Measurements from ENCODE around the gene PPP2R2B. TPM values are rescaled to one million over a fixed set of nuclear protein-coding genes. Genes with fewer than 3 reads are reported as not detected.

The PPP2R2B gene
- polyA plus RNA-seq, 1 experiment, result 0.58 TPM

DNA sequence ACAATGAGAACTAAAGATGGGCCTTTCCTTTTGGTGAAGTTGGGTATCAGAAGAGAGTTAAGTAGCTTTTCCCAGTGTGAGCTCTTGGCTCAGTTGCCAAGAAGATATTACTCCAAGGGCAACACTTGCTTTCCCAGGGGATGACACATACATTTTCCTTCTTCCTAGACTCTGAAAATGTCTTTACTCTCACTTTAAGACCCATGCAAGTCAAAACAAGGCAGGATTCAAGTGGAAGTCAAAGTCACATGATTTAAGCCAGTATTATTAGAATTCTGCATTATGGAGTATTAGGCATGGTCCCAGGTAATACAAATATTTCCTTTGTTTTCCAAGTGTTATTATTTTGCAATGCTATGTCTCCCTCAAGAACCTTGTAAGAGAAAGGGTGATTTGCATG, 175.1 kb downstream of the PPP2R2B start:
- ChIA-PET POLR2A (no interaction called here), CTCF (no interaction called here)
- Histone ChIP-seq H3K27me3 (ENCODE audit: control insufficient read depth, insufficient read depth, low read length) (no peaks in the 10 kb centered on the region), H3K36me3 (ENCODE audit: control insufficient read depth, insufficient read depth, low read length) (no peaks in the 10 kb centered on the region), H3K4me3 (ENCODE audit: low read depth, low read length) (no peak overlapping the region)
- no peak for DNase-seq (ENCODE audit: low read depth)
- TF ChIP-seq, protein P1, sequence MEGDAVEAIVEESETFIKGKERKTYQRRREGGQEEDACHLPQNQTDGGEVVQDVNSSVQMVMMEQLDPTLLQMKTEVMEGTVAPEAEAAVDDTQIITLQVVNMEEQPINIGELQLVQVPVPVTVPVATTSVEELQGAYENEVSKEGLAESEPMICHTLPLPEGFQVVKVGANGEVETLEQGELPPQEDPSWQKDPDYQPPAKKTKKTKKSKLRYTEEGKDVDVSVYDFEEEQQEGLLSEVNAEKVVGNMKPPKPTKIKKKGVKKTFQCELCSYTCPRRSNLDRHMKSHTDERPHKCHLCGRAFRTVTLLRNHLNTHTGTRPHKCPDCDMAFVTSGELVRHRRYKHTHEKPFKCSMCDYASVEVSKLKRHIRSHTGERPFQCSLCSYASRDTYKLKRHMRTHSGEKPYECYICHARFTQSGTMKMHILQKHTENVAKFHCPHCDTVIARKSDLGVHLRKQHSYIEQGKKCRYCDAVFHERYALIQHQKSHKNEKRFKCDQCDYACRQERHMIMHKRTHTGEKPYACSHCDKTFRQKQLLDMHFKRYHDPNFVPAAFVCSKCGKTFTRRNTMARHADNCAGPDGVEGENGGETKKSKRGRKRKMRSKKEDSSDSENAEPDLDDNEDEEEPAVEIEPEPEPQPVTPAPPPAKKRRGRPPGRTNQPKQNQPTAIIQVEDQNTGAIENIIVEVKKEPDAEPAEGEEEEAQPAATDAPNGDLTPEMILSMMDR (IDR thresholded peaks at IDR 0.05; ENCODE audit: insufficient read depth, low read depth, low read length), result no peak

DNA sequence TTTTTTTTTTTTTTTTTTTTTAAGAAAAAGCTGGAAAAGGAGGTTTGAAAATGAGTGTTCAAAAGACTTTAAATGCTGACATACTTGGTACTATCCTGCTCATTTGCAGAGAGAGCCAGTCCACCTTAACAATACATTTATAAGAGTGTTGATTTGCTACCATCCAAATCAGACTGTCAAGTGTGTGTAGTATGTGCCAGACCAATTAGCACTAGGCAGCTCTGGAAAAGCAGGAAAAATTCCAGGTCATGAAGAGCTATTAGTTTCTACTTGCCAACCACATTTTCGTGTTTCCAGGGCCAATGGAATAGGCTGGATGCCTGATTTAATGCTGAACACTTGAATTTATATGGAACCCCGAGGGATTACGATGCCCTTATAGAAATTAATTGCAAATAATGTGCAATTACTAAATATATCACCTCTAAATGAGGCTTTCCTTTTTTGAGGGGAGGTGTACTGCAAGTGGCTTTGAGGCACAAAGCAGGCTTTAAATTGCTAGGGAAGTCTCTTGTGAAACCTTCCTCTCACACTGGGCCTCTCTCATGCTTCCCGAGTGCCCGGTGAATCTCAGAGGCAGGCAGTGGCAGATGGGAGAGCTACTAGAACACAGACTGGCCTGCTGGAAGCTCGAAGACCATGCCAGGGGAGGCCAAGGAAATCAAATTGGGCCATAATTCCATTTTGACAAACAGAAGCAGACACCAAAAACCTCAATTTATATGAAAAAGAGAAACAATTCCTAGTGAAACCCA, 178.7 kb downstream of the PPP2R2B start:
- H3K36me3 ChIP-seq (ENCODE audit: control insufficient read depth, insufficient read depth, low read length), result no peaks in the 10 kb centered on the region
- TF ChIP-seq, protein P1 (IDR thresholded peaks at IDR 0.05; ENCODE audit: insufficient read depth, low read depth, low read length), result no peak
- no peak for DNase-seq (ENCODE audit: low read depth)
- no peak overlapping the region for H3K4me3 ChIP-seq (ENCODE audit: low read depth, low read length)
- H3K27me3 ChIP-seq (ENCODE audit: control insufficient read depth, insufficient read depth, low read length), result no peaks in the 10 kb centered on the region
- CTCF ChIA-PET, result no interaction called here
- POLR2A ChIA-PET, result no interaction called here

DNA sequence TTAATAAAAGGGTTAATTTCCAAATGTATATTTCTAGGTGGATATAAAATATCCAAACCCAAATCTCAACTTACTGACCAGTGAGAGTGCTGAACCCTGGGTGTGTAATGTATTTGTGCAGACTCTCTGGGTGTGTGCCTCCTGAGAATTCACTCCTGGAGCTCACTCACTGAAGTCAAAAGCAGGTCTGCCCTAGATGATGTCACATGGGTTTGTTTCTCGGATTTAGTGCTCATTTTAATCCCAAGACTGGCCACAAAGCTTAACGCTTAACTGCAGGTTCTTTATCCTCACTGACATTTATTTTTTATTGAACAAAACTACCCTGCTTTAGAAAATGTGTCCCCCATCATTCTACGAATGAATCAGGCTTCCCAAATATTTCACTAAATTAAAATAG, 179.4 kb downstream of the PPP2R2B start:
- Histone ChIP-seq H3K36me3 (ENCODE audit: control insufficient read depth, insufficient read depth, low read length) (no peaks in the 10 kb centered on the region), H3K27me3 (ENCODE audit: control insufficient read depth, insufficient read depth, low read length) (no peaks in the 10 kb centered on the region), H3K4me3 (ENCODE audit: low read depth, low read length) (no peak overlapping the region)
- no peak for DNase-seq (ENCODE audit: low read depth)
- ChIA-PET POLR2A (no interaction called here), CTCF (no interaction called here)
- TF ChIP-seq, protein P1 (IDR thresholded peaks at IDR 0.05; ENCODE audit: insufficient read depth, low read depth, low read length), result no peak

DNA sequence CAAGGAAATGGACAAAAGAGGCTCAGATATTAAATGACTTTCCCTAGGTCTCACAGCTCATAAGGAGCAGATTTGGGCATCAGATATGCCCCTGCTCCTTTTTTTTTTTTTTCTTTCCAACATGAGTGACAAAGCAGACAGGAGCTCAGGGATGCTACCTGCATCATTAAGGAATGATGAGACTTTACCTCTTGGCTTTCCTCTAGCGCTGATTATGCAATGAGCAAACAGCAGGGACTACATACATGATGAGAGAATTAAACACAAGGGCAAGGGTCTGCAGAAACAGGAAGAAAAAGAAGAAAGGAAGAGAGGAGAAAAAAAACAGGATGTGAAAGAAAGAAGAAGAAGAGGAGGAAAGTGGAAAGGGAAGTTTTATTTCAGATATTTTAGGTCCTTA, 179.9 kb downstream of the PPP2R2B start:
- ChIA-PET POLR2A (no interaction called here), CTCF (no interaction called here)
- TF ChIP-seq, protein P1 (IDR thresholded peaks at IDR 0.05; ENCODE audit: insufficient read depth, low read depth, low read length), result no peak
- Histone ChIP-seq H3K4me3 (ENCODE audit: low read depth, low read length) (no peak overlapping the region), H3K27me3 (ENCODE audit: control insufficient read depth, insufficient read depth, low read length) (no peaks in the 10 kb centered on the region), H3K36me3 (ENCODE audit: control insufficient read depth, insufficient read depth, low read length) (no peaks in the 10 kb centered on the region)
- no peak for DNase-seq (ENCODE audit: low read depth)

DNA sequence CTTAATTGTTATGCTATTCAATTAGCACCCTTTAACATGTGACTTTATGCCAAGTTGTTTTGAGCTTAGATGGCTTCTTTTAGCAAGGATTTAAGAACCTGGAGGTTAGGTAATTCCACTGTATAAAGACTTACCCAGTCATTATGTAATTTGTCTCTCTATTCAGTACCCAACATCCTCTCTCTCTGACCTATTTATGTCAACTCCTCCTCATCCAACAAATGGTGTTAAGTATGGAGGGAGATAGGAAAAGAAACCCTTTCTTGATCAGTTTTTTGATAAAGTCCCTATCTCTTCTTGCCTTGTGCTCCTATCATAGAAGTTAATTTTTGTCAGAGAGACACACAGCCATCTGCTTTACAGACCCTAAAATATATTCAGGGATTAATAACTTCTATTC, 181.3 kb downstream of the PPP2R2B start:
- POLR2A ChIA-PET, result no interaction called here
- DNase-seq (ENCODE audit: low read depth), result no peak
- CTCF ChIA-PET, result no interaction called here
- TF ChIP-seq, protein P1 (IDR thresholded peaks at IDR 0.05; ENCODE audit: insufficient read depth, low read depth, low read length), result no peak
- no peaks in the 10 kb centered on the region for H3K27me3 ChIP-seq (ENCODE audit: control insufficient read depth, insufficient read depth, low read length)
- H3K4me3 ChIP-seq (ENCODE audit: low read depth, low read length), result no peak overlapping the region
- no peaks in the 10 kb centered on the region for H3K36me3 ChIP-seq (ENCODE audit: control insufficient read depth, insufficient read depth, low read length)
